HG03139 (cell line): ENCODE measurements around the gene PGRMC2.
A peak's percentile ranks its signal among the peaks of the same experiment; 100 is the strongest.

ENCODE experiments used
- ATAC-seq: cut with Tn5 transposase; IDR thresholded peaks from one replicate; pipeline ENCODE4 v1.9.1; 2021; ENCODE audit not compliant: unreplicated experiment

The PGRMC2 gene

GRCh38 chr4:128299848-128300247 is 12.2 kb upstream of the PGRMC2 start:
- no peak for ATAC-seq

GRCh38 chr4:128298852-128299251 is 11.2 kb upstream of the PGRMC2 start:
- ATAC-seq, result no peak

- no peak for ATAC-seq
These were observed 10.6 kb upstream of the PGRMC2 start for GRCh38 chr4:128298146-128298758.

GRCh38 chr4:128295255-128295654 is 7.6 kb upstream of the PGRMC2 start:
- no peak for ATAC-seq

GRCh38 chr4:128294464-128294863 is 6.9 kb upstream of the PGRMC2 start:
- ATAC-seq, result no peak

- ATAC-seq, result no peak
These were observed 4.7 kb upstream of the PGRMC2 start for GRCh38 chr4:128292349-128292748.

- ATAC-seq, result no peak
These were observed 3.5 kb upstream of the PGRMC2 start for GRCh38 chr4:128291096-128291495.

- ATAC-seq, result no peak
These were observed 2.9 kb upstream of the PGRMC2 start for GRCh38 chr4:128290526-128290925.

GRCh38 chr4:128289523-128290158 is 2.0 kb upstream of the PGRMC2 start:
- no peak for ATAC-seq

GRCh38 chr4:128288689-128289106 is 1.1 kb upstream of the PGRMC2 start:
- no peak for ATAC-seq

- ATAC-seq, result peak; percentile 80
These were observed 467 bp upstream of the PGRMC2 start for GRCh38 chr4:128287871-128288688.

GRCh38 chr4:128286474-128287058 is 1.0 kb downstream of the PGRMC2 start:
- ATAC-seq, result no peak

GRCh38 chr4:128285085-128285997 is 2.3 kb downstream of the PGRMC2 start:
- ATAC-seq, result no peak

- no peak for ATAC-seq
These were observed 3.3 kb downstream of the PGRMC2 start for GRCh38 chr4:128284317-128284716.

- ATAC-seq, result no peak
These were observed 4.5 kb downstream of the PGRMC2 start for GRCh38 chr4:128283071-128283470.

- no peak for ATAC-seq
These were observed 5.1 kb downstream of the PGRMC2 start for GRCh38 chr4:128282516-128282915.

GRCh38 chr4:128281354-128281753 is 6.3 kb downstream of the PGRMC2 start:
- no peak for ATAC-seq

GRCh38 chr4:128279624-128280225 is 7.9 kb downstream of the PGRMC2 start:
- ATAC-seq, result no peak

- ATAC-seq, result no peak
These were observed 9.8 kb downstream of the PGRMC2 start for GRCh38 chr4:128277856-128278255.

GRCh38 chr4:128275346-128275745 is 12.3 kb downstream of the PGRMC2 start:
- ATAC-seq, result no peak
